HFFc6 (cell line): ENCODE measurements around the gene PGAM2. TPM values are rescaled to one million over a fixed set of nuclear protein-coding genes. Genes with fewer than 3 reads are reported as not detected.
"Not testable (repeated sequence)": the region's sequence is repeated elsewhere in the genome, so short reads cannot be mapped to it uniquely, and the experiment has no call there.

Source experiments
- DNase-seq: peaks from one replicate; pipeline ENCODE4 v3.0.0-alpha.2; 2018
- H3K27ac Mint-ChIP-seq: 2 replicates; pipeline ENCODE4 v1.8.0; 2020; ENCODE audit warnings: mild to moderate bottlenecking, mixed read lengths
- H3K27me3 Mint-ChIP-seq: 2 replicates; pipeline ENCODE4 v1.8.0; 2021; ENCODE audit warnings: mild to moderate bottlenecking, moderate library complexity, mixed read lengths; ENCODE audit not compliant: insufficient read depth
- H3K36me3 Mint-ChIP-seq: 2 replicates; pipeline ENCODE4 v1.8.0; 2021; ENCODE audit warnings: low read depth, mixed read lengths
- H3K4me1 Mint-ChIP-seq: 2 replicates; pipeline ENCODE4 v1.8.0; 2020; ENCODE audit warnings: low read depth, mixed read lengths
- H3K4me3 Mint-ChIP-seq: 2 replicates; pipeline ENCODE4 v1.8.0; 2020; ENCODE audit warnings: mild to moderate bottlenecking, moderate library complexity, mixed read lengths
- H3K9me3 Mint-ChIP-seq: 2 replicates; pipeline ENCODE4 v1.8.0; 2020; ENCODE audit warnings: mild to moderate bottlenecking, mixed read lengths
- CTCF ChIP-seq: fragments of 200-600 bp; sonication (generic); IDR thresholded peaks from 2 replicates; pipeline ENCODE4 v1.5.0; 2021; ENCODE audit warnings: antibody characterized with exemption, mild to moderate bottlenecking
- microRNA-seq: library from miRNA; unstranded; fragments of <30 nt; microRNA quantifications from one replicate; pipeline ENCODE4, GENCODE V29; 2019
- total RNA-seq, 6 experiments: library from RNA; stranded (reverse); fragmentation: NEBNext Ultra II Directional; extraction: Animal tissue kit (Norgen Biotek cat#: 25700); gene quantifications; 2 replicates in 1 of 6; 3 replicates in 5 of 6; pipeline ENCODE4 v1.2.3, GENCODE V29; 2021

The PGAM2 gene
- total RNA-seq, 6 experiments from 2014 or later = 0.26 to 0.51 (median 0.35) TPM; not detected in 2

GRCh38 chr7:44022069-44022468 is 43.3 kb downstream of the PGAM2 start:
- H3K4me3 Mint-ChIP-seq, H3K27me3 Mint-ChIP-seq, DNase-seq, H3K9me3 Mint-ChIP-seq, H3K36me3 Mint-ChIP-seq, H3K27ac Mint-ChIP-seq, H3K4me1 Mint-ChIP-seq: not testable (repeated sequence)

DNA sequence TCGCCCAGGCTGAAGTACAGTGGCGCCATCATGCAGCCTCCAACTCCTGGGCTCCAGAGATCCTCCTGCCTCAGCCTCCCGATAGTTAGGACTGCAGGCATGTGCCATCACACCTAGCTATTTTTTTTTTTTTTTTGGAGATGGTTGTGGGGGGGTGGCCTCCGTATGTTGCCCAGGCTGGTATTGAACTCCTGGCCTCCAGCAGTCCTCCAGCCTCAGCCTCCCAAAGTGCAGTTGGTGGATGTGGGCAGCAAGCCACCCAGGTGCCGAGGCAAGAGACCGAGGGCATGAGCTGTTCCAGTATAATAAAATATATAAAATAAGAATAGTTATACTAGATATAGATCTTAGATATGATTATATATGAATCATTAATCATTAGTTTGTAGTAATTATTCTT is 45.5 kb downstream of the PGAM2 start:
- not testable (repeated sequence) for H3K4me1 Mint-ChIP-seq, H3K27ac Mint-ChIP-seq, H3K4me3 Mint-ChIP-seq, H3K36me3 Mint-ChIP-seq, H3K9me3 Mint-ChIP-seq, H3K27me3 Mint-ChIP-seq, DNase-seq

DNA sequence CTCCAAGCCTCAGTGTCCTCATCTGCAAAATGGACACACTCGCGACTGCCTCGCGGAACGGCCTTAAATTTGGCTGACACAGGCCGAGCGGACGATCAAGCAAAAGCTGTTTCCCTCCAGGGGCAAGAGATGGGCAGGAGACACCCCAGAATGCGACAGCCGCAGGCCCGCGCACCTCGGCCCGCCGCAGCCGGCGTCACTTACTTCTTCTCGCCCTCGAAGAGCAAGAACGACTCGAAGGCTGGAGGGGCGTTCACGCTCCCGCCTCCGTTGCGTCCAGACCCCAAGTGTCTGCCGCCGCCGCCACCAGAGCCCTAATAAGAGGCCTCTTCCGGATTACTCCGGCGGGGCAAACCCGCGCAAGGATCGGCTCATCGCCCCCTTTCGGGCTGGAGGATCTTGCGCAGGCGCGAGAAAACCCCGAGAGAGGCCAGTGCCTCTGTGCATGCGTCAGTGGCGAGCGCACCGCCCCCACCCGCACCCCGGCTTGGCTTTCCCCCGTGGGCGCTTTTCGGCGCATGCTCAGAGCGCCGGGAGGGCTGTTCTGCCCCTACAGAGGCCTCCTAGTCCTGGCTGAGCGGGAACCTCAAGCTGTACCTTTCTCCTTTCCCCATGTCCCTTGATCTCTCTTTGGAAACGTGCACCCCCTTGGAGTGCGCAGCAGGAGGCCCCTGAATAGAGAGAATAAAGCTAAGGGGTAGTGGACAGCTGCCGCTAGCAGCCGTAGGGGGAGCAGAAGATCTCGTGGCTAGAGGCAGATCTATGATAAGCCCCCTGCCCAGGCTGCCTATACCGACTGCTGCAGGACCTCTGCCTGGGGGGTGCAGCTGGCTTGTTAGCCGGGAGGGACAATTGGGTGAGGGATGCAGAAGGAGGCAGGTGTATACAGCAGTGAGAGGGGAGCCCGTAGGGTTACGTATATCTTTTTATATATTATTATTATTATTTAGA is 46.2 kb downstream of the PGAM2 start:
- peak overlapping the region; percentile 81 for H3K27ac Mint-ChIP-seq
- peak overlapping the region; percentile 92 for H3K4me3 Mint-ChIP-seq

GRCh38 chr7:44015090-44015489 is 50.3 kb downstream of the PGAM2 start:
- H3K36me3 Mint-ChIP-seq, H3K4me1 Mint-ChIP-seq, H3K27ac Mint-ChIP-seq, H3K27me3 Mint-ChIP-seq, DNase-seq, H3K4me3 Mint-ChIP-seq, H3K9me3 Mint-ChIP-seq: not testable (repeated sequence)

More for the DNA sequence above, 46.2 kb downstream of the PGAM2 start:
- not testable (repeated sequence) for H3K36me3 Mint-ChIP-seq, H3K9me3 Mint-ChIP-seq, H3K4me1 Mint-ChIP-seq, H3K27me3 Mint-ChIP-seq
- DNase-seq = peak; percentile 97
- peak; percentile 67 for TF ChIP-seq CTCF

Small RNAs within 50 kb of the gene (microRNA-seq; reads per million reads assigned to microRNA genes)
- gene MIR6837 (not detected), gene MIR6838 (not detected)

Other genes starting within 250 kb of the PGAM2 start
- 100 to 1,000 TPM; 158 to 211 (median 199) TPM for gene MRPS24, start 196.1 kb downstream of the PGAM2 start, total RNA-seq
- 10 to 100 TPM; 41.4 to 53.2 (median 43.2) TPM for gene URGCP, start 159.0 kb downstream of the PGAM2 start, total RNA-seq
- 10 to 100 TPM; 12.6 to 15.7 (median 14.4) TPM for gene UBE2D4, start 139.1 kb downstream of the PGAM2 start, total RNA-seq
- gene SPDYE1, start 67.7 kb downstream of the PGAM2 start, total RNA-seq = not detected
- gene DBNL, start 20.9 kb downstream of the PGAM2 start, total RNA-seq = 100 to 1,000 TPM; 146 to 167 (median 153) TPM
- 10 to 100 TPM; 11.4 to 14.3 (median 12.1) TPM for gene POLM, start 17.0 kb upstream of the PGAM2 start, total RNA-seq
- gene AEBP1, start 38.8 kb upstream of the PGAM2 start, total RNA-seq = 10 to 100 TPM; 69.7 to 83.2 (median 76.4) TPM
- gene POLD2, start 58.0 kb upstream of the PGAM2 start, total RNA-seq = 100 to 1,000 TPM; 154 to 210 (median 183) TPM
- under 1 TPM in 4 of 6 experiments, not detected in 2; 0.30 to 0.64 (median 0.49) TPM for gene MYL7, start 75.8 kb upstream of the PGAM2 start, total RNA-seq
- gene GCK, start 123.9 kb upstream of the PGAM2 start, total RNA-seq = under 1 TPM in 4 of 6 experiments, not detected in 2; 0.11 to 0.26 (median 0.17) TPM
- gene YKT6, start 135.4 kb upstream of the PGAM2 start, total RNA-seq = 100 to 1,000 TPM; 155 to 174 (median 167) TPM